LHCN-M2 (cell line): ENCODE data around the gene RPS6KB2. TPM values are rescaled to one million over a fixed set of nuclear protein-coding genes. Genes with fewer than 3 reads are reported as not detected.
"Not testable (repeated sequence)": the region's sequence is repeated elsewhere in the genome, so short reads cannot be mapped to it uniquely, and the experiment has no call there.

Experiments
- DNase-seq: peaks from one replicate; pipeline ENCODE4 v3.0.0-alpha.2; 2012; ENCODE audit warnings: low read depth
- total RNA-seq: library from RNA; depleted of rRNA; stranded (reverse); fragments of >200 nt; gene quantifications from 2 replicates; pipeline ENCODE4 v1.2.3, GENCODE V29; 2014

Gene RPS6KB2
- total RNA-seq, 1 experiment from 2014 or later = 56.1 TPM

DNA sequence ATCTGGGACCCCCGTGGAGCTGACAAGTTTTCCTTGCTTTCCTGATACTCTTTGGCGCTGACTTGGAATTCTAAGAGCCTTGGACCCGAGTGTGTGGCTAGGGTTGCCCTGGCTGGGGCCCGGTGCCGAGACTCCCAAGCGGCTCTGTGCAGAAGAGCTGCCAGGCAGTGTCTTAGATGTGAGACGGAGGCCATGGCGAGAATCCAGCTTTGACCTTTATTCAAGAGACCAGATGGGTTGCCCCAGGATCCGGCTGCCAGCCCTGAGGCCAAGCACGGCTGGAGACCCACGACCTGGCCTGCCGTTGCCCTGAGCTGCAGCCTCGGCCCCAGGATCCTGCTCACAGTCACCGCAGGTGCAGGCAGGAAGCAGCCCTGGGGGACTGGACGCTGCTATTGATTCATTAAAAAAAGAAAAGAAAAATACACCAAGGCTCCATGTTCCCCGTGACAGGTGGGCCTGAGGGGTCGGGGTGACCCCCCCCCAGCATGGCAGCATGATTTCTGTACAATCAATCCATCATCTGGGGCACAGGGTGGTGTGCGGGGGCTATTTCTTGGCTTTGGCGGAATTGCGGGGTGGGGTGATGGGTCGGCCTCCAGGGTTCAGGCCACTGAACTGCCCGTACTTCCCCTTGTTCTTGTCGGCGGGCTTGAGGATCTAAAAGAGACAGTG, 30.2 kb upstream of the RPS6KB2 start:
- DNase-seq = no peak

DNA sequence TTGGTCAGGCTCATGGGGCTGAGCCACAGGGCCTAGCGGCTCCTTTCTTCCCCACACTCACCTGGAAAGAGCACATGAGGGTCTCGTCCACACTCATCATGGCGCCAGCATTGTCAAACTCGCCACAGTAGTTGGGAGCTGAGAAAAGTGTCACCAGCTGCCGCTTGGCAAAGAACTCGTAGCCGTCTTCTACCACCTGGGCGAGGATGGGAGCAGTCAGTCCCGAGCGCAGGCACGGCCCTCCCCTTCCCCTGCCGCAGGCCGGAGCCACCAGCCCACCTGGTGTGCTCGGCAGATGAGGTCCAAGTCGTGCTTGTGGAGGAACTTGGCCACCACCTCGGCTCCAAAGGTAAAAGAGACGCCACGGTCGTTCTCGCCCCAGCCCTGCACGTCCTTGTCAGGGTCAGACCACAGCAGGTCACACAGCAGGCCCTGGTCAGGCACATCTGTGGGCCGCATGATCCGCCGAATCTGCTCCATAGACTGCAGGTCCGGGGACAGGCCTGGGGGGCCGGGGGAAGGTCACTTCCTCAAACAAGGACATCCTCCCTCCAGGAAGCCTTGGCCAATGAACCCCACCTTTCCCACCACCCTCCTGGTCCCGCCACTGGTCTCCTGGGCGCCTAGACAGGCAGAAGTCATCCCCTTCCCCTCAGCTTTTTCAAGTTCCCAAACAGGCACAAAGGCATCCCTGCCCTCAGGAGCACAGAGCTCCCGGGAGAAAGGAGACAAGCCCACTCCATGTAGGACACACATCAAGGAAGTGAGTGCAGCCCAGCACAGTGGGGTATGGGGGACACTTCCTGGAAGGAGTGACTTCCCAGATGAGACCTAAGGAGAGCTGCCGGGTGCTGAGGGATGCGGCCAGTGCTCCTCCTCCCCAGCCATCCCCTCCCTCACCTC, 29.4 kb upstream of the RPS6KB2 start:
- DNase-seq = no peak

DNA sequence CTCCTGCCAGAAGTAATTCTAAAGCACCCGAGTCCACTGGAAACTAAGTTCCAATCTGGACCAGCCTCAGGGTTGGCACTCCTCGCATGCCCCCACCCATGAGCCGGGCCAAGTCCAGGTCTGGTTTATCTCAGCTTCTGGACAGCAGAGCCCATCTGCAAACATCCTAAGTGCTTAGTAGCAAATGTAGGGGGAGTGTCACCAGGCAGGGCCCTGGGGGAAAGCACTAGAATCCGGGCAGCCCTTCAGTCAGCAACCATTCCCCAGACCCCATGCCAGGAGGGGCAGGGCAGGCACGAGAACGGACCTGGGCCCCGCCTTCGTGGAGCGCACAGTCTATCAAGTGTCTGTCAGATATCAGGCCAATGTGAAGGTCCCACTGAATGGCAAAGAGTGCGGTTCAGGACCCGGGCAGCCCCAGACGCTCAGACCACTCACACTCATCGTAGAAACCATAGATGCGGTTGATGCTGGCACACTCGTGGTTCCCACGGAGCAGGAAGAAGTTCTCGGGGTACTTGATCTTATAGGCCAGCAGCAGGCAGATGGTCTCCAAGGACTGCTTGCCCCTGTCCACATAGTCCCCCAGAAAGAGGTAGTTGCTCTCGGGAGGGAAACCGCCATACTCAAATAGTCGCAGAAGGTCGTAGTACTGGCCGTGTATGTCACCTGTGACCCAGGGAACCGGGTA, 27.9 kb upstream of the RPS6KB2 start:
- no peak for DNase-seq

DNA sequence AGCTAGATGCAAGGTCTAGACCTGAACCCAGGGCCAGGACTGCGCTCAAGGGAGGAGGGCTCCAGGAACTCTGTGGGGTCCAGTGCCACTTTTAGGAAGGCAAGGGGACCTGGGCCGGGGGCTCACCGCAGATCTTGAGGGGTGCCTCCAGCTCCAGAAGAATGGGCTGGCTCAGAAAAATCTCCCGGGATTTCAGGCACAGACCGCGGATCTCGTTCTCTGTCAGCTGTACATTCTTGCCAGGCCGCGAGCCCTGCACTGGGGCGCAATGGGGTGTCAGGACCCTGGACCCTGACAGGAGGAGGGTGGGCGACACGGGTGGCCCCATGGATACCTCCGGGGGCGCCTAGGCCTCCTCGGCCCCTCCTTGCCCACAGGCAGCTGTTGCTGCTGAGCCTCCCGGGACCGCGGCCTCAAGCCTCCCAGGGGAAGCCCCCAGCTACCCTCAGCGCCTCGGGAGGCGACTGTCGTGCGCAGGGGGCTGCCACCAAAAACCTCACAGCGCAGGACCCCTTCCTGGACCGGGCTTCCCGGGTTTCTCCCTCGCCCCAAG, 27.3 kb upstream of the RPS6KB2 start:
- no peak for DNase-seq

DNA sequence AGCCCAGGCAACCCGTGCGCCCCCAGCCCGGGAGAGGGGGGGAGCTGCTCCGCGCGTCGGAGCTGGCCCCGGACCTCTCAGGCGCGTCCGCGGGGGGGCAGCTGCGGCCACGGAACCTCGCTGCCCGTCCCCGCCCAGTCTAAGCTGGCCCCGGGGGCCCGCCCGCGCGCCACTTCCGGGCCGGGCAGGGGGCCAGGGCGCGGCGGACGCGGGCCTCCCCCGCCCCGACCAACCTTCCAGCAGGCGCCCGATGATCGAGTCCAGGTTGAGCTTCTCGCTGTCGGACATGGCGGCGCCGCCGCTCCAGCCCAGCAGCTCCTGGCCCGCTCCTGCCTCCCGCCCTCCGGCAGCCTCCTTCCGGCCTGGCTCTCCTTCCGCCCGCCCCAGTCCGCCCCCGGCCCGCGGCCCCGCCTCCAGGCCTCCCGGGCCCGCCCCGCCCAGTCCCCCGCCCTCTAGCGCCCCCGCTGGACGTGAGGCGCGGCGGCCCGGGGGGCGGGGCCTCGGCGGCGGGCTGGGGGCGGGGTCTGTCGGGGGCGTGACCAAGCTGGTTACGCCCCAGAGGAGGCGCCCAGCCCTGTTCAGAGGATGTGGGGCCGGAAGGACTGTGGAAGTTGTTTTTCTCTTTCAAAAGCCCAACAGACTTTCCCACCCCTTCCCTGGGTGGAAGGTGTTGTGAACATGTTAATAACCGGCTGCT, 26.7 kb upstream of the RPS6KB2 start, which contains the start of gene PPP1CA:
TSS of gene PPP1CA (minus strand) at position 364 of the 697 bp plus-strand sequence. CDS start at position 288, 76 bp downstream.
- peak; percentile 77 for DNase-seq

DNA sequence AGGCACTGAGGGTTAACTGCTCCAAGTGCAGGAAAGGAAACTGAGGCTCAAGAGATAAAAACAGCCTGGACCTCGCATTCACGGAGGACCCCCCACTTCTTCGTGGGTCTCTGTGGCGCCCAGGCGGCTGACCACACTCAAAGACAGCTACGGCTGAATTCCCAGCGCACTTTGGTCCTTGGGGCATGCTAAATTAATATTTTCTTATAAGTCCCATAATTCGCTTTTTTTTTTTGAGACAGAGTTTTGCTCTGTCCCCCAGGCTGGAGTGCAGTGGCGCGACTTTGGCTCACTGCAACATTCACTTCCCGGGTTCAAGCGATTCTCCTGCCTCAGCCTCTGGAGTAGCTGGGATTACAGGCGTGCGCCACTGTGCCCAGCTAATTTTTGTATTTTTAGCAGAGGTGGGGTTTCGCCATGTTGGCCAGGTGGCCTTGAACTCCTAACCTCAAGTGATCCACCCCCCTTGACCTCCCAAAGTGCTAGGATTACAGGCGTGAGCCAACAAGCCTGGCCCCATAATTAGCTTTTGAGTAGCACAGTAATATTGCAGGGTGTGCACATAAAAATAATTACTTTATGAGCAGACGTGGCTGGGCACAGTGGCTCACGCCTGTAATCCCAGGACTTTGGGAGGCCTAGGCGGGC, 26.0 kb upstream of the RPS6KB2 start:
- DNase-seq = not testable (repeated sequence)

DNA sequence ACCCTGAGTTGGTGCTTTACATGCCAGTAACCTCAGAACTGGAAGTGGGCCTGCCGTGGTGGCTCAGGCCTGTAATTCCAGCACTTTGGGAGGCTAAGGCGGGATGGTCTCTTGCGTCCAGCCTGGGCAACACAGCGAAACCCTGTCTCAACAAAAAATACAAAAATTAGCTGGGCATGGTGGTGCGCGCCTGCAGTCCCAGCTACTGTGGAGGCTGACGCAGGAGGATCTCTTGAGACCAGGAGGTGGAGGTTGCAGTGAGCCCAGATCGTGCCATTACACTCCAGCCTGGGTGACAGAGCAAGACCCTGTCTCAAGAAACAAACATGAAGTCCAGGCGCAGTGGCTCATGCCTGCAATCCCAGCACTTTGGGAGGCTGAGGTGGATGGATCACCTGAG, 25.2 kb upstream of the RPS6KB2 start:
- not testable (repeated sequence) for DNase-seq

DNA sequence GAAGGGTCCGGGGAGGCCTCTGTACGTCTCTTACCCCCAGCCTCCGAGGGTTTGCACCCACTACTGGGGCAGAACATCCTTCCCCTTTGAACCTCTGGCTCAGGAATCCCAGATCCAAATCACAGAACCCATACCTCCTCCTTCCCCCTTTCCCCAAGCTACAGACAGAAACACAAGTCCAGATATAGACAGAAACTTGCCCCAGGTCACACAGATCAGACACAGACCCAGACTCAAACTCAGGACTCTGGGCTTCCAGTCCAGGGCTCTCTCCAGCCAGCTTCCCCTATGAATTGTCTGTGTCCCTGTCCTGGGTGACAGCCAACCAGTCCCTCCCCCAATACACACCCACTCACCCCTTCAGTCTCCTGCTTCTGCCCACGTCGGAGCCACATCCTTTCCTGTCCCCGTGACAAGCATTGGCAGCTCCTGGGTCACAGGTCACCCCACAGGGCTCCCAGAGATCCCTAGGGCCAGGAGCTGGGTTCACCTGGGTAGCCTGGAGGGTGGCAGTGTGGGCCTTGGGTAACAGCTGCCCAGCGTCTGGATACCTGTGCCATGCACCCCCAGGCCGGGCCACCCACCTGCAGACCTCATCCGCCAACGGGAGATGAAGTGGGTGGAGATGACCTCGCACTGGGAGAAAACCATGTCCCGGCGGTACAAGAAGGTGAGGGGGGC, 23.6 kb upstream of the RPS6KB2 start:
- DNase-seq = no peak

DNA sequence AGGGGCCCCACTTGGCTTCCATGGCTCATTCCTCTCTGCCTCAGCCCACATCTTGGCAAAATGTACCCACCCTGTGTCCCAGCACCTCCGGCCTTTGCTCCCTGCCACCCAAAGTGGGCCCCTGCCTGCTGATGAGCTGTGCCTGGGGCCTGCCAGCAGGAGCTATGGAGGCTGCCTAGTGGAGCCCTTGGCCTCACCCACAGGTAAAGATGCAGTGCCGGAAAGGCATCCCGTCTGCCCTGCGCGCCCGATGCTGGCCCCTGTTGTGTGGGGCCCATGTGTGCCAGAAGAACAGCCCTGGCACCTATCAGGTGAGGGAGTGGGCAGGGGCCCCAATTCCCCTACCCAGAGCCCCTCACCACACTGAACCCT, 23.1 kb upstream of the RPS6KB2 start:
- no peak for DNase-seq

DNA sequence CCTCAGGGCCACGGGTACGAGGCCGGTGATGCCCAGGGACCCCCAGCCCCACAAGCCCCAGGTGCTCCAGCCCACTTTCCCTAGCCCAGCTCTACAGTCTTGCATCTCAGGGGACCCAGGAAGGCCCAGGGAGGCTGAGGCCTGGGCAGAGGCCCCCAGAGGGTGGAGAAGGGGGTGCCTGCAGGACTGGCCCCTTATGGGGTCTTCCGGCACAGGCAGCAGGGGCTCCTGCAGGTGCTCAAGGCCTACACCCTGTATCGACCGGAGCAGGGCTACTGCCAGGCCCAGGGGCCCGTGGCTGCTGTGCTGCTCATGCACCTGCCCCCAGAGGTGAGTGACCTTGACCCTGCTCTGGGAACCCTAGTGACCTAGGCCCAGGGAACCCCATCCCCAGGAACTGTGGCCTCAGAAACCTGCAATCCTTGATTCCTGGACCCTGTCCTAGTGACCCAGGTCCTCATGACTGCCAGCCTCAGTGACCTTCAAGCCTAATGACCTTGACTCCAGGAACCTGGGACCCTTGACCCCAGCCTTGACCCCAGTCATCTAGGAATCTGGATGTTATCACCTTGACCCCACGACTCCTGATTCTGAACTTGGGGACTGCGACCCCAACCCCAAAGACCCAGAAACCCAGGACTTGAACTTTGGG, 22.5 kb upstream of the RPS6KB2 start:
- DNase-seq = no peak

DNA sequence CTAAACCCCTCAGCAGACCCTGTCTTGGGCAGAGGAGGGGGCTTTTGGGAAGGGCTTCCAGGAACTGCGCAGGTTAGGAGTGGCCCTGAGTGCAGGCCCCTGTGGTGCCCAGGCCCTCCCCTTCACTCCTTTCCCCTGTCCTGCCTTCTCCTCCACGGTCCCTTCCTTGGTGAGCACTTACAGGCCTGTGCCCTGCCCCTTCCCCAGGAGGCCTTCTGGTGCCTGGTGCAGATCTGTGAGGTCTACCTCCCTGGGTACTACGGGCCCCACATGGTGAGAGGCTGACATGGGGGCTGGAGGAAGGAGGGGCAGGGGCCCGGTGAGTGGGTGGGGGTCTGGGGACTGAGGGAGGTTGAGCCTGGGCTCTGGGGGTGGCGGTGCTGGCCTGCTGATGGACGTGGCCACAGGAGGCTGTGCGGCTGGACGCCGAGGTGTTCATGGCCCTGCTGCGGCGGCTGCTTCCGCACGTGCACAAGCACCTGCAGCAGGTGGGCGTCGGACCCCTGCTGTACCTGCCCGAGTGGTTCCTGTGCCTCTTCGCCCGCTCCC, 21.8 kb upstream of the RPS6KB2 start:
- DNase-seq = no peak

DNA sequence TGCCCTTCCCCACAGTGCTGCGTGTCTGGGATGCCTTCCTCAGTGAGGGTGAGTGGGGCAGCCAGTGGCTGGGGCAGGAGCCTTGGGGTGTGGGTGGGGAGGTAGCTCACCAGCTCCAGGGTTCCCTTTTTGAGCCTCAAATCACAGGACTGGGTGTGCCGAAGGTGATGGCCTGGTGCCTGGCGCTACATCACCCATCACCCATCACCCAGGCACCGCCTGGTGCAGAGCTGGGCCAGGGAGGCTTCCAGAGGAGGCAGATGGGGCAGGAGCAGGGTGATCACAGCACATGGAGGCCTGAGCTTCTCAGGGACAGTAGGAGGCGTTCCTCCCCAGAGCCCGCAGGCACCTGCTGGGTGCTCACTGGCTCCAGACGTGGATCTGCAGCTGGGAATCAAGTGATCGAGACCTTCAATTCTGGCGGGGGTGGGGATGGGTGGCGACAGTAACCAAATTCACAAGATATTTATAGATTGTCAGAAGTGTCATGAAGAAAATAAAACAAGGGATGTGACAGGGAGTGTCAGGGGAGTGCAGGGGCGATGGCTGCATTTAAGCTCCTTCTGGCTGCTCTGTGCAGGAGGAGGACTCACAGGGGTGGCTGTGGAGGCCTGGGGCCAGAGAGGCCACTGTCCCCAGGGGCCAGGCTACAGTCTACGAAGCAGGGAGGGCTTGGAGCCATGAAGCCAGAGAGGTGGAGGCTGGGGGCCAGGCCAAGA, 21.2 kb upstream of the RPS6KB2 start:
- DNase-seq = no peak

DNA sequence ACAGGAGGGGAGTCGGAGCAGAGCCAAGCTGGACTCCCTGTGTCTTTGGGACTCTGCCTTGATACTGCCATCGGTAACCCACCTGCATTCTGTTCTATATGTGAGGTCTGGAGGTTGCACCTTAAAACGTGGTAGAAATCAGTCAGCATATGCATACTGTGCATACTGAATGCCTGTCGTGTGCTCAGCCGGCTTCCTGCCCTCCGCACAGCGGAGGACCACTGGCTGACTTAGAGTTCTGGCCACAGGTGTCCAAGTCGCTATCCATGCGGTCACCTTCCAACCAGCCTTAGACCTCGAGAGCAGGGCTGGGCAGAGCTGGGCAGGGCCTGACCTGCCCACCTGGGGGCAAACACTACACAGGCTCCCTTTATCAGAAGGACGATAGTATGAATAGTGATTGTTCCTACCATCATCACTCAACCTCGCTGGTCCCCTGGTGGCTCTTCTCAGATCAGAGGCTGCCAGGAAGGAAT, 20.6 kb upstream of the RPS6KB2 start:
- DNase-seq = no peak

DNA sequence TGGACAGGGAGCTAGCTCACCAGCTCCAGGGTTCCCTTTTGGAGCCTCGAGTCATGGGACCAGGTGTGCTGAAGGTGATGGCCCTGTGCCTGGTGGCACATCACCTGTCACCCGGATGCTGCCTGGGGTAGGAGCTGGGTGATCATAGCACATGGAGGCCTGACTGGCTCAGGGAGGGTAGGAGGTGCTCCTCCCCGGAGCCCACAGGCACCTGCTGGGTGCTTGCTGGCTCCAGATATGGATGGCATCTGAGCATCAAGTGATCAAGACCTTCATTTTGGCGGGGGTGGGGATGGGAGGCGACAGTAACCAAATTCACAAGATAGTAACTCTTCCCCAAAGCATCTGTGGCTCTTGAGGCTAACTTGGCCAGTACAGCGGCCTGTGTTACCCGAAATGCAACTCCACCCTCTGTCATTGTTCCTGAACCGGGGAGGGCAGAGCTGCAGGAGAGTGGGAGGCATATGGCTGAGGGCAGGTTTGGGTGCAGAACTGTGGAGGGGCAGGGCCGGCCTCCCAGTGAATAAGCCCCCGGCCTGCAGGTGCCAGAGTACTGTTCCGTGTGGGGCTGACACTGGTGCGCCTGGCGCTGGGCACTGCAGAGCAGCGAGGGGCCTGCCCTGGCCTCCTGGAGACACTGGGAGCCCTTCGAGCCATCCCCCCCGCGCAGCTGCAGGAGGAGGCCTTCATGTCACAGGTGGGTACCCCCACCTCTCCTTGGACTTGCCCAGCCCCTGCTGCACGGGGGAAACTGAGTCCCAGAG, 19.7 kb upstream of the RPS6KB2 start:
- DNase-seq = no peak

DNA sequence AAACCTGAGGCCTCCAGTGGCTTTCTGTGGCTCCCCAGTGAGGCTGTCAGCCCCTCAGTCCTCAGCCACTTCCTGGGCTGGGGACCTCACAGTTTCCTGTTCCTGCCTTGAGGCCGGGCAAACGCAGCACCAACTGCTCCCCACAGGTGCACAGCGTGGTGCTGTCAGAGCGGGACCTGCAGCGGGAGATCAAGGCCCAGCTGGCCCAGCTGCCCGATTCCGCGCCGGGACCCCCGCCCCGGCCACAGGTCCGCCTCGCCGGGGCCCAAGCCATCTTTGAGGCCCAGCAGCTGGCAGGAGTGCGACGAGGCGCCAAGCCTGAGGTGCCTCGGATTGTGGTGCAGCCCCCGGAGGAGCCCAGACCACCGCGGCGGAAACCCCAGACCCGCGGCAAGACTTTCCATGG, 19.0 kb upstream of the RPS6KB2 start:
- DNase-seq = no peak

DNA sequence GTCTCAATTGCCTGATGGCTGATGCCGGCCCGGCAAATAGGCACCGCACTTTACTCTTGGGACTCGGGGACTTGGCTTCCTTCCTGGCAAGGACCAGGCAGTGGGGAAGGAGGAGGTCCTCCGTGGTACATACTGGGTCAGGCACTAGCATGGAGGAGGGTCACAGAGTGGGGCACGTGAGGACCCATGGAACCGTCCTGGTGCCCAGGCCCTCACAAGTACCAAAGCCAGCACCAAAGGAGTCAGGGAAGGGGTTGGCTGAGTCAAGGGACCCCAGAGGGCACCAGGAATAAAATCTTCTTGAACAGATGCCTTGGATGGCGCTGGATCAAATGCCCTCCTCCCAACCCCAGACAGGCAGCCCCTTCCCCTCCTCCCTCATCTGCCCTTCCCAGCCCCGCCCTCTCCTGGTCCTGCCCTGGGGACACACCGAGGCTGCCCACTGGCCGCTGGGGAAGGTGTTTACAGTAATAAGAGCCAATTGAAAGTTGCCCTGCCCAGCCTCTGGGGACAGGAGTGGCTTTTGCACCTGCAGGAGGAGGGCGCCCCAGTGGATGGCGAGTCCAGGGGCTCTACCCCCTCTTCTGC, 18.4 kb upstream of the RPS6KB2 start:
- no peak for DNase-seq

DNA sequence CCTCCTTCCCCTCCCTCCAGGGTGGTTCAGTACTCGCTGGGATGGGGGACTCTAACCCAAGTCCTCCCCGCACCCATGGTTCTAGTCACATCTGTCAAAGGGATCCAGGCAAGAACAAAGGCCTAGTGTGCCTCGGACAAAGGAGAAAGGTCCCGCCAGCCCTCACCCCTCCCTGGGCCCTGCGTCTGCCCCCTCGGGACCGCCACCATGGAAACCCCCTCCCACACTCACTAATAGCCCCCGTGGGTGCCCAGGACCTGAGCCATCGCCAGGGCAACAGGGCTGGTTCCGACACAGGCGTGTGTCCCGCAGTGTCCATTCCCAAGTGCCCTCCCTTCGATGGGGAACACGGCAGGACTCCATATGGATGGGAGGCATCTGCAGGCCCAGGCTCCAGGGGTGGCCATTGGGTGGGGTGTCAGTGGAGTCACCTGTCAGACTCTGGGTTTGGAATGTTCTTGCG, 17.9 kb upstream of the RPS6KB2 start:
- DNase-seq = no peak
